Measurements from ENCODE around the gene TFE3.

Gene TFE3

GRCh38 chrX:49030283-49030682, 12.9 kb downstream of the TFE3 start:
- TF ChIP-seq ESRRG (CRISPR knock-in tag; IDR thresholded peaks at IDR 0.05): no peak
- no peak for TF ChIP-seq CREB5 (CRISPR knock-in tag; IDR thresholded peaks at IDR 0.05; ENCODE audit: low read depth)
- no peak for TF ChIP-seq GLIS3 (CRISPR knock-in tag; IDR thresholded peaks at IDR 0.05)
- no peak for TF ChIP-seq ARNTL (CRISPR knock-in tag; IDR thresholded peaks at IDR 0.05; ENCODE audit: borderline replicate concordance, low read depth)
- TF ChIP-seq OSR1 (CRISPR knock-in tag; IDR thresholded peaks at IDR 0.05): no peak
- no peak for TF ChIP-seq CSRNP3 (CRISPR knock-in tag; IDR thresholded peaks at IDR 0.05)
- no peak for TF ChIP-seq TSHZ2 (CRISPR knock-in tag; IDR thresholded peaks at IDR 0.05)
- TF ChIP-seq TCF4 (CRISPR knock-in tag; IDR thresholded peaks at IDR 0.05; ENCODE audit: borderline replicate concordance): no peak
- TF ChIP-seq ZC3H10 (CRISPR knock-in tag; IDR thresholded peaks at IDR 0.05): no peak
- TF ChIP-seq CSDC2 (CRISPR knock-in tag; IDR thresholded peaks at IDR 0.05): no peak
- TF ChIP-seq BACH2 (CRISPR knock-in tag; IDR thresholded peaks at IDR 0.05; ENCODE audit: borderline replicate concordance): no peak
- TF ChIP-seq RARB (CRISPR knock-in tag; IDR thresholded peaks at IDR 0.05): no peak
- TF ChIP-seq ISL1 (CRISPR knock-in tag; IDR thresholded peaks at IDR 0.05): no peak
- ATAC-seq: no peak

- ATAC-seq: no peak
- no peak for TF ChIP-seq RARB (CRISPR knock-in tag; IDR thresholded peaks at IDR 0.05)
- TF ChIP-seq ZFP30 (CRISPR knock-in tag; IDR thresholded peaks at IDR 0.05): no peak
These were observed 13.3 kb downstream of the TFE3 start for GRCh38 chrX:49029876-49030275.

- TF ChIP-seq TSHZ2 (CRISPR knock-in tag; IDR thresholded peaks at IDR 0.05) (no peak), SNAI2 (CRISPR knock-in tag; IDR thresholded peaks at IDR 0.05) (no peak), GLIS3 (CRISPR knock-in tag; IDR thresholded peaks at IDR 0.05) (no peak), ZNF70 (CRISPR knock-in tag; IDR thresholded peaks at IDR 0.05) (no peak), ARNTL (CRISPR knock-in tag; IDR thresholded peaks at IDR 0.05; ENCODE audit: borderline replicate concordance, low read depth) (no peak), CREB5 (CRISPR knock-in tag; IDR thresholded peaks at IDR 0.05; ENCODE audit: low read depth) (no peak), TOX (CRISPR knock-in tag; IDR thresholded peaks at IDR 0.05; ENCODE audit: borderline replicate concordance) (no peak), ISL1 (CRISPR knock-in tag; IDR thresholded peaks at IDR 0.05) (no peak), ZNF8 (CRISPR knock-in tag; IDR thresholded peaks at IDR 0.05) (no peak), CSDC2 (CRISPR knock-in tag; IDR thresholded peaks at IDR 0.05) (no peak), ESRRG (CRISPR knock-in tag; IDR thresholded peaks at IDR 0.05) (no peak), ZFP30 (CRISPR knock-in tag; IDR thresholded peaks at IDR 0.05) (no peak), BACH2 (CRISPR knock-in tag; IDR thresholded peaks at IDR 0.05; ENCODE audit: borderline replicate concordance) (no peak)
- no peak for ATAC-seq
These were observed 23.4 kb downstream of the TFE3 start for GRCh38 chrX:49019599-49020249.

All from SK-N-SH treated with all-trans-retinoic acid at 6 μM for 48 hours (cell line).